Astrocyte of the hippocampus (primary cell): ENCODE results near the gene THSD7B.
"Not testable (repeated sequence)": the region's sequence is repeated elsewhere in the genome, so short reads cannot be mapped to it uniquely, and the experiment has no call there.

Experiments used
- DNase-seq: peaks from one replicate; pipeline ENCODE4 v3.0.0; 2011; ENCODE audit warnings: low read depth, low spot score

Gene THSD7B

DNA sequence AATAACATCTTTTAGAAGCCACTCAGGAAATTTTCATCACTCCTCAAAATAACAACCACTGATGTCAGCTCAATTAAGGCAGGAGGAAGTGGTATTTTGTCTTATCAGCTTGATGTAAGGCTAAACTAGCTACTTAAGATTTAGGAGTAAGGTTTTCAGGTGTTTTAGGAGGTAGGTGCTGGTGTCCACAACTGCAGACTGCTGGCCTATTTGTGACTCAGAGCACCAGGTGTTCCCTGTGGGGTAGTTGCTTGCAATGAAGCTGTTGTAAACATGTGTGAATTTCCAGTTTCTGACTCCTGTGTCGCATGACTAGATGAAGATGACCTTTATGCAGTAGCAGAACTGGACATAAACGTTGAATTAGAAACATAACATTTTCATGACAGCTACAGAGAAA lies 164.2 kb downstream of the THSD7B start:
- DNase-seq, result no peak

GRCh38 chr2:136932700-136933099 lies 167.4 kb downstream of the THSD7B start:
- peak; percentile 50 for DNase-seq

DNA sequence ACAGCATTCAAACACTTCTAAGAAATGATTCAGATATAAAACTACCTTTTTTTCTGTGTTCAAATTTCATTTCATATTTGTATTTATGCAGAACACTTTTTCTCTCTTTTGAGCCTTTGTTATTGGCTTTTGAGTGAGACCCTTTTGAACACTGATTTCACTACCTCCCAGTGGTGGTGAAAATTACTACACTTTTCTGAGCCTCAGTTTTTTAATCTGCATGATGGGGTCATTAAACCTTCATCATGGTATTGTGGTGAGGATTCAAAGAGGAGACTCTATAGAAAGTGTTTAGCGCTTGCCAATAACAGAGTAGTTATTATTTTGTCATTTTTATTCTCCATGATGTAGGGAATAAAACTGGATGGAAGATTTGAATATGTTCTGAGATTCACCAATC lies 169.8 kb downstream of the THSD7B start:
- DNase-seq, result no peak

GRCh38 chr2:136956050-136956449 lies 190.7 kb downstream of the THSD7B start:
- no peak for DNase-seq

DNA sequence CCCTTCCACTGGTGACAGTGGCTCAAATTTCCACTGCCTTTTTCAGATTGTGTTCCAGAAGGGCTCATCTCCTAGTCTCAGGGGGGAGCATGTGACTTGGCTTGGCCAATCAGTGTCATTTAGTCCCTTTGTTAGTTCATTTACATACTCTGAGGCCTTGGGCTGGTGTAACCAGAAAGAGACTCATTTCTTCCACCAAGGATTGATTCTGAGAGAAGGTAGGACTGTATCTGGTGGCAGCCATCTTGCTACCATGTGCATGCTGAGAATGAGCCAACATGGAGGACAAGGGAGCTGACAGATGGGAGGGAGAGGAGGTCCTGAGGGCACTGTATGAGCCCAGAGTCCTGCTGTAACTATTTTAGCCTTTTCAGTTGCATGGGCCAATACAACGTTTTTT lies 191.7 kb downstream of the THSD7B start:
- no peak for DNase-seq

GRCh38 chr2:136962105-136962725 lies 196.9 kb downstream of the THSD7B start:
- no peak for DNase-seq

DNA sequence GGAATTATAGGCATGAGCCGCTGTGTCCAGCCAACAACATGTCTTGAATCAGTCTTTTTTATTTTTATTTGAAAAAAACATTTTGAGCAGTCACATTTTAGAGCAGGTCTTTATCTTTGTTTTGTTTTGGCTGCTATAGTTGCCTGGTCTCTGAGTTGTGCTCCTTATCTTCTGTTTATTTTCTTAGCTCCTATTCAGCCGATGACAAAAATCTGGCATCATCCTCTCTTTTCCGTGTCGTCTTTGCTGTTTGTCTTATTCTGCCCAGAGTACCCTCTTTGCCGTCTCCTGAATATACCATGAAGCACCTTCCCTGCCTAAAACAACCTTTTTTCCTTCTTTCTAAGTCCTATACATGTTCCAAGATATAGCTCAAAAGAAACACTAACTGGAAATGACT lies 201.1 kb downstream of the THSD7B start:
- no peak for DNase-seq

DNA sequence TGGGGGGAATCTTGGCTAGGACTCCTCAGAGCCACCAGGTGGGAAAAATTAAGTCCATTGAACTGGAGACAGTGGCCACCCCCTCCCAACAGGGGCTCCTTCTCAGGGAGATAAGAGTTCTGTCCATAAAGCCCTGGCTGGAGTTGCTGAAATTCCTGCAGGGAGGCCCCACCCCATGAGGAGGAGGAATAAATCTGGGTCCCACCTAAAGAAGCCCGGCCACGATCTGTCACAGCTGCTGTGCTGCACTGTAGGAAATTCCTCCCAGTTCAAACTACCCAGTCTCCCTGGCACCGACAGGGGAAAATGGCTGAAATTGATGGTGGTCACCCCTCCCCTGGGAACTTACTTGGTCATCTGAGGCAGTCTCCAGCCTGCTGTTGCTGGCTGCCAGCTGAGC lies 215.0 kb downstream of the THSD7B start:
- DNase-seq, result no peak

DNA sequence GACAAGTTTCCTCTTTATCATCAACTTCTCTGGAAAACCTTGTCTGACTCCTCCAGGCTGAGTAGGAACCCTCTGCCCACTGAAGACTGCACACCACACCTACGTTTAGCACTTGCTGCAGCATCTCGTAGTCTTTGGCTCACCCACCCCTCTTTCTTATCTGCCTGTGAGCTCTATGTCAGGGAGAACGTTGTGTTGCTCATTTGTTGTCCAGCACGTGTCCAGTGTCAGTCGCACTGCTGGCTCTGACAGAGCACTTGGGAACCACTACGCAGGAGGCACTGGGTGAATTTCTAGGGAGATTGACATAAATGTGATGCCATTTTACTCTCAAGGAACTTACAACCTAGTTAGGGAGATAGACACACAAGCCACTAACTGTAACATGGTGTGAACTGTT lies 216.3 kb downstream of the THSD7B start:
- not testable (repeated sequence) for DNase-seq

GRCh38 chr2:136985044-136985443 lies 219.7 kb downstream of the THSD7B start:
- peak; percentile 49 for DNase-seq

DNA sequence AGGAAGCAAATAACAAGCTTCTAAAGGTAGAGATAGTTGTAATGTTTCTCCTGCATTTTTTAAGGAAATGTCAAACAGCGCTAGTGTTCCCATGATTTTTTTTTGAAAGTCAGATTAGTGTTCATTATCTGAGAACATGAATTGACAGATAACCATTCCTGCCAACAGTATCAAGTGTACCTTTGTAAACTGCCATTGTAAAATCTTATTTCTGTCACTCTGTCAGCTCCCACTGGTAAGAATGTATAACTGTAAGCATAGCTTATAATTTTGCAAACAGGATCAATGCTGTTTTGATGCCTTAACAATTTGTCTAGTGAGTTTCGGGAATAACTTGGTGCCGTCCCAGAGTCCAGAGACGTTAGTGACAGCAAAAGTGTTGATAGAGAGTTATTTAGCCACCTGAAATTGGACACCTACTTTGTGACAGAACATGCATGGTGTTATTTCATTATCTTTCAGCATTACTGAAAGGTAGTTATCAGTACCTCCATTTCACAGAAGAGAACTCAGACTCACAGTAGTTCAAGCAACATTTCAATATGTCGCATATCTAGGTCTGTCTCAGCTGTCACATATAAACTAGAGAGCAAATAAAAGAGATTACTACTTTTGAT lies 221.4 kb downstream of the THSD7B start:
- no peak for DNase-seq

DNA sequence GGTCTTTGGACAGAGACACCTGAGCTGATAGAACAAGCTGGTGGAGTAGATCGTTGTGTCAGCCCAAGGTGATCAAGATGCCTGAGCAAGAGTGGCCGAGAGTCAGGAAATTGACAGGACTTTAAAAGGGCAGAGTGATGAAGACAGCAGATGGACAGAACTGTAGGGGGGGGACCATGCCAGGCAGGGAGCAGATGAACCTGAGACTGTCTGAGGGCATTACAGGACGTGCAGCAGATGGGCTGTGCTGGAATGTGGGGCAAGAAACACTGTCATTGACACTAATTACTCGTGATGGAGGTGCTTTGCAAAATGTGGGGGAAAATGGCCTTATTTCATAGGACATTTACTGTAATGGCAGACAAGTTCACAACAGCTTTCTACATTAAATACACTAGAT lies 225.0 kb downstream of the THSD7B start:
- DNase-seq, result no peak

DNA sequence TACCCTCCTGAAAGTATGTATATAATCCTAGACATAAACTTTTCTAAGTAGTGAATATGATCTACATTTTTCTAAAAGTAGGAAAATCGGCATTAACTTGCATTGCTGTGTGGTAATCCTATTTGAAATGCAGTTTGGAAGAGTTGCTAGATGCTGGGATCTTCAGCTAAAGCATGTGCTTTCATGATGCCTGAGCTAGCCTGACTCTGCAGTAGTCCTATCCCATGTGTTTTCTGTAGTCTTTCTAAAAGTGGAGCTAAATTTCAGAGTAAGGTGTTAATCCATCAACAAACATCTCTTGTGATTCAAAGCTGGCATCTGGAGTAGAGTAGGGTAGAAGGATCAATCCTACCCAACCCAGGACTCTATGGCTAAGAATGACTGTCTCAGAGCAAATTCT lies 229.4 kb downstream of the THSD7B start:
- no peak for DNase-seq

- DNase-seq, result no peak
These were observed 232.2 kb downstream of the THSD7B start for GRCh38 chr2:136997557-136997956.

DNA sequence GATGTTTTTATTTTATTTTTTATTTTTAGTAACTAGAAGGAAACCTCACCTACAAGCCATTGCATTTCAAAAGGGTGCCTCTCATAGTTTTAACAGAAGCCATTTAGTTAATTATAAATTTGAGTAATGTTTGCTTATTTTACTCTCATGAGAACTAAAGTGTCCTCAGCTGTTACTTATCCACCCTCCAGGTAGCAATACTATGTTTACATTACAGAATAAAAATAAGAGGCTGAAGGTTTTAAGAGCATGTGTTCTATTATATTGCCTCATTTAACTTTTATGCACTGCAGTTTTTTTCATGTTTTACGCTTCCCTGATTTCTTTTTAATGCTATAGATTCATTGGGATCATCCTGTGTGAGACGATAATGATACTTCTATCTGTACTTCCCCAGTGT lies 235.5 kb downstream of the THSD7B start:
- no peak for DNase-seq

- DNase-seq, result no peak
These were observed 237.6 kb downstream of the THSD7B start for GRCh38 chr2:137002896-137003295.

- DNase-seq, result no peak
These were observed 239.9 kb downstream of the THSD7B start for GRCh38 chr2:137005210-137005609.

GRCh38 chr2:137007938-137008337 lies 242.6 kb downstream of the THSD7B start:
- no peak for DNase-seq

DNA sequence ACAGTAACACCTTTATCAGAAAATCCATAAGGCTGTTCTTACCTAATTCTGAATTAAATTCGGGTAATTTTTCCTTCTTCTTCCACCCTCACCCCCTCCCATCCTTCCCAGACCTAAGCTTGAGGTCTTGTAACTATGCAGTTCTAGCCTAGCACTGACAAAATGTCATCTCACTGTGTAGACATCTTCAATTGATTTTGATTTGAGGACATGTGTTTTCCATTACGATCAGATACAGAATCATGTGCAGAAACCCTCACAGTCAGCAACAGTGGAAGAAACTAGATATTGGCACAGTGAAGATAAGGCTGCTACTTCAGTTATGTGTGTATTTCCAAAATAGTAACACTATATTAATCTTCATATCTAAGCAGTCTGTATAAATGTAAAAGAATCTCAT lies 244.6 kb downstream of the THSD7B start:
- DNase-seq, result no peak

DNA sequence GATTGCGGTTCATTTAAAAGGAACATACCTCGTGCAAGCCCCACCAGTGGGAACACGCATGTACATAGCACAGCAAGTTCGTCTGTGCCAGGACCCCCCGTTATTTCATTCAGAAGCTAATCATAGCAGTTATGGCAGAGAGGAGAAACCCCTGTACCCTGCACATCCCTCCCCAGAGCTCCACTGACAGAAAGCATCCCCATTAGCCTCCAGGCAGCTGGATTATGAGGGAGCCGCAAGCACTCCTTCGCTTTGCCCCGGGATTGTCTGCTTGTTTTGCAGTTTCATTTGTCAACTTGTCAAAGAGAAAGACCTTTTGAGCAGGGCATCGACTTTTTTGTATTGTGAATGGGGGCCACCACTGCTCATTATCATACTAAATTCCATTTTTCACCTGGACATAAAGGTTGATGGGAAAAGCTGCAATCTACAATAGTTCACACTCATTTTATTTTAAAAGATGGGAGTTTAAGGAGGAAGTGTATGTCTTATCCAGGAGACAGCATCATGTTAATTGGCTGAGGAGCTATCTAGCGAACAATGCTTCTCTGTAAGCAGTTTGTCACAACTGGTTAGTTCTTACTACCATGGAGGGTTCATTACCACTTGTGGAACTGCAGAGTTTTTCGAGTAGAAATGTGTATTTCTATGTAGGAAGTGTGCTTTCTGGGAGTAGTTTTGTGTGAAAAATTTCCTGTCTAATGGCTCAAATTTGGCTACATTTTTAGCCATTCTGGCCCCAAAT lies 255.3 kb downstream of the THSD7B start:
- no peak for DNase-seq

- no peak for DNase-seq
These were observed 256.4 kb downstream of the THSD7B start for GRCh38 chr2:137021763-137022162.

DNA sequence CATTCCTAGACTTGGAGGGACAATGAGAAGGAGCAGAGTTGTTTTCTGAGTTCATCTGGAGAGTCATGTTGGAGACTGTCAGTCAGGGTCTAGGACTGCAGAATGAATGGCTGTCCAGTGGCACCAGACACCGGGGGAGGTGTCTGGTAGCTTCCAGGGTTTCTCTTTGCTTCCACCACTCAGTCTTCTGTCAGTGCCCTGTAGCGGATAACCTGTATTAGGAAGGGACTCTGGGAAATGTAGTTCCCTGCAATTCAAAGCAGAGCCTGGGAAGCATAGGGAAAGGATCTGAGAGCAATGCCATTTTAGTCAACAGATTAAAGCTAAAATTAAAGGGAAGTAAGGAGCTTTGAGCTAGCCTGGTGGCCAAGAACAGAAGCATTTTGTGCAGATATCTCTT lies 257.9 kb downstream of the THSD7B start:
- DNase-seq, result no peak

GRCh38 chr2:137031731-137032130 lies 266.4 kb downstream of the THSD7B start:
- DNase-seq, result no peak
